Common myeloid progenitor, CD34-positive (primary cell): ENCODE data around the gene DUSP9.

Experiments used
- CTCF ChIA-PET: fragments of 350-600 bp; sonication (Branson Sonifier 250); formaldehyde crosslinking; loops from one replicate; lab custom pipeline; 2021; ENCODE audit warnings: antibody characterized with exemption; lab: Charles Lee
- POLR2A ChIA-PET: fragments of 350-600 bp; sonication (Branson Sonifier 250); formaldehyde crosslinking; loops from one replicate; lab custom pipeline; 2021; ENCODE audit warnings: antibody characterized with exemption; lab: Charles Lee
- DNase-seq, 3 donors: peaks; one replicate each; pipeline versions ENCODE4 v3.0.0 to v3.0.0-alpha.2; 2013
- H3K27ac ChIP-seq, 2 experiments: 1 replicate in 1 of 2; 2 replicates in 1 of 2; pipeline ENCODE4 v1.7.0; 2013; ENCODE audit warnings: inconsistent platforms in 2 of 2, low read length in 2 of 2, mild to moderate bottlenecking in 2 of 2, low read depth in 1 of 2, moderate library complexity in 1 of 2; ENCODE audit not compliant: severe bottlenecking in 2 of 2, insufficient read depth in 1 of 2, poor library complexity in 1 of 2
- H3K27me3 ChIP-seq, 5 experiments: replicated peaks in 2 of 5; 1 replicate in 3 of 5; 2 replicates in 2 of 5; pipeline versions ENCODE4 v1.6.1 to v1.7.0; 2013; ENCODE audit warnings: low read length in 4 of 5, mild to moderate bottlenecking in 2 of 5, moderate library complexity in 2 of 5, inconsistent platforms in 1 of 5; ENCODE audit not compliant: insufficient read depth in 5 of 5, control insufficient read depth in 4 of 5
- H3K36me3 ChIP-seq, 4 experiments: 1 replicate in 2 of 4; 2 replicates in 2 of 4; pipeline versions ENCODE4 v1.6.1 to v1.7.0; 2013; ENCODE audit warnings: low read length in 3 of 4, control low read depth in 1 of 4, mild to moderate bottlenecking in 1 of 4; ENCODE audit not compliant: control insufficient read depth in 4 of 4, insufficient read depth in 4 of 4
- H3K4me1 ChIP-seq, 4 experiments: 1 replicate in 3 of 4; 2 replicates in 1 of 4; pipeline versions ENCODE4 v1.6.1 to v1.7.1; 2013; ENCODE audit warnings: low read length in 3 of 4, mild to moderate bottlenecking in 3 of 4, control low read depth in 1 of 4, inconsistent platforms in 1 of 4, moderate library complexity in 1 of 4; ENCODE audit not compliant: control insufficient read depth in 4 of 4, insufficient read depth in 4 of 4; ENCODE audit errors: control extremely low read depth in 1 of 4
- H3K4me3 ChIP-seq, 7 experiments: 1 replicate in 4 of 7; 2 replicates in 3 of 7; pipeline versions ENCODE4 v1.5.1 to v1.7.0; 2013; ENCODE audit warnings: mild to moderate bottlenecking in 7 of 7, low read length in 6 of 7, moderate library complexity in 6 of 7, inconsistent platforms in 2 of 7, low read depth in 2 of 7, control low read depth in 1 of 7; ENCODE audit not compliant: insufficient read depth in 4 of 7, control insufficient read depth in 1 of 7; ENCODE audit errors: extremely low read depth in 1 of 7
- H3K9me3 ChIP-seq, 5 experiments: 1 replicate in 4 of 5; 2 replicates in 1 of 5; pipeline versions ENCODE4 v1.6.1 to v1.7.1; 2013; ENCODE audit warnings: low read length in 4 of 5, mild to moderate bottlenecking in 2 of 5, inconsistent platforms in 1 of 5, low read depth in 1 of 5, moderate library complexity in 1 of 5; ENCODE audit not compliant: control insufficient read depth in 4 of 5, insufficient read depth in 2 of 5; ENCODE audit errors: control extremely low read depth in 1 of 5
- WGBS: methylation state at CpG from one replicate; pipeline ENCODE4 v1.1.5; 2013; ENCODE audit not compliant: insufficient coverage; 5-methylcytosine and 5-hydroxymethylcytosine counted together

The DUSP9 gene

GRCh38 chrX:153626025-153626633 is 20.9 kb upstream of the DUSP9 start:
- ChIA-PET CTCF (no interaction called here), POLR2A (no interaction called here)
- H3K9me3 ChIP-seq: peaks cover 0 to under 1% (median 0%) of the 10 kb centered on the region in 5 experiments
- DNase-seq: no peak
- peaks cover 0 to 24% (median 0%) of the 10 kb centered on the region in 5 experiments for H3K27me3 ChIP-seq
- H3K4me1 ChIP-seq: peaks cover 0 to 10% (median 4%) of the 10 kb centered on the region in 4 experiments
- H3K4me3 ChIP-seq: no peak overlapping the region
- WGBS: 93% methylated on average over 15 of the region's 16 CpGs
- no peak overlapping the region for H3K27ac ChIP-seq
- H3K36me3 ChIP-seq: no peaks in the 10 kb centered on the region

- POLR2A ChIA-PET: no interaction called here
- H3K27ac ChIP-seq: no peak overlapping the region
- no peak for DNase-seq
- peaks cover 0 to 17% (median 0%) of the 10 kb centered on the region in 5 experiments for H3K27me3 ChIP-seq
- H3K36me3 ChIP-seq: no peaks in the 10 kb centered on the region
- 85% methylated on average over 23 of the region's 35 CpGs for WGBS
- peaks cover 0 to 10% (median 4%) of the 10 kb centered on the region in 4 experiments for H3K4me1 ChIP-seq
- peaks cover 0 to 8% (median 2%) of the 10 kb centered on the region in 5 experiments for H3K9me3 ChIP-seq
- H3K4me3 ChIP-seq: no peak overlapping the region
- CTCF ChIA-PET: no interaction called here
Observed at GRCh38 chrX:153626863-153627674, 19.9 kb upstream of the DUSP9 start.

- ChIA-PET CTCF (no interaction called here), POLR2A (no interaction called here)
- Histone ChIP-seq H3K9me3 (peaks cover 0 to 8% (median 2%) of the 10 kb centered on the region in 5 experiments), H3K4me1 (peaks cover 0 to 10% (median 4%) of the 10 kb centered on the region in 4 experiments), H3K36me3 (no peaks in the 10 kb centered on the region), H3K27ac (no peak overlapping the region), H3K27me3 (peaks cover 0 to 12% (median 0%) of the 10 kb centered on the region in 5 experiments), H3K4me3 (no peak overlapping the region)
- 53% methylated on average over 12 of the region's 15 CpGs for WGBS
- no peak for DNase-seq
Observed at GRCh38 chrX:153627675-153628111, 19.3 kb upstream of the DUSP9 start.

- CTCF ChIA-PET: no interaction called here
- H3K9me3 ChIP-seq: peaks cover 0 to 8% (median 2%) of the 10 kb centered on the region in 5 experiments
- H3K36me3 ChIP-seq: no peaks in the 10 kb centered on the region
- POLR2A ChIA-PET: no interaction called here
- H3K4me3 ChIP-seq: no peak overlapping the region
- no peak for DNase-seq
- no peak overlapping the region for H3K27ac ChIP-seq
- WGBS: 97% methylated on average over 6 of the region's 8 CpGs
- peaks cover 0 to 10% (median 4%) of the 10 kb centered on the region in 4 experiments for H3K4me1 ChIP-seq
- peaks cover 0 to 12% (median 0%) of the 10 kb centered on the region in 5 experiments for H3K27me3 ChIP-seq
Observed at GRCh38 chrX:153628129-153628528, 18.9 kb upstream of the DUSP9 start.

GRCh38 chrX:153628665-153629064 is 18.3 kb upstream of the DUSP9 start:
- WGBS: 87% methylated on average over 10 of the region's 12 CpGs
- ChIA-PET POLR2A (no interaction called here), CTCF (interaction anchor here (1.4 kb wide), 1 partner anchor 38 kb away, joined by 3 read pairs; no protein-coding TSS in a partner anchor)

GRCh38 chrX:153631346-153631745 is 15.7 kb upstream of the DUSP9 start:
- ChIA-PET CTCF (interaction anchor here (0.9 to 3.4 kb wide), 4 partner anchors 9 to 29 kb away, joined by 3 to 18 read pairs (median 4); partner anchors contain the start of gene DUSP9), POLR2A (no interaction called here)
- Histone ChIP-seq H3K9me3 (peaks cover 0 to 8% (median 2%) of the 10 kb centered on the region in 5 experiments), H3K4me3 (no peak overlapping the region), H3K36me3 (no peaks in the 10 kb centered on the region), H3K4me1 (peaks cover 0 to 10% (median 4%) of the 10 kb centered on the region in 4 experiments), H3K27me3 (peaks cover 0 to 10% (median 0%) of the 10 kb centered on the region in 5 experiments), H3K27ac (no peak overlapping the region)
- 94% methylated on average over 2 of the region's 2 CpGs for WGBS
- DNase-seq: no peak

More at GRCh38 chrX:153628665-153629064, 18.3 kb upstream of the DUSP9 start:
- Histone ChIP-seq H3K27ac (no peak overlapping the region), H3K27me3 (peaks cover 0 to 8% (median 0%) of the 10 kb centered on the region in 5 experiments), H3K4me1 (peaks cover 0 to 10% (median 4%) of the 10 kb centered on the region in 4 experiments), H3K4me3 (no peak overlapping the region), H3K9me3 (peaks cover 0 to 8% (median 2%) of the 10 kb centered on the region in 5 experiments), H3K36me3 (no peaks in the 10 kb centered on the region)
- DNase-seq: no peak
